Breast epithelium (tissue), 4 donors: ENCODE measurements around the gene MEF2D. TPM values are rescaled to one million over a fixed set of nuclear protein-coding genes. Genes with fewer than 3 reads are reported as not detected.

Source experiments
- DNase-seq, 2 donors: peaks; one replicate each; pipeline ENCODE4 v3.0.0-alpha.2; 2019; ENCODE audit warnings: low spot score in 2 of 2
- H3K27ac ChIP-seq, 2 donors: fragments of 200-600 bp; sonication (generic) in 1 of 2; one replicate each; pipeline ENCODE4 v1.5.1; 2016 to 2019; ENCODE audit warnings: mild to moderate bottlenecking in 1 of 2
- H3K27me3 ChIP-seq, 2 donors: fragments of 200-600 bp; sonication (generic) in 1 of 2; one replicate each; pipeline versions ENCODE4 v1.5.1 to v1.6.0; 2017 to 2019; ENCODE audit warnings: control low read depth in 1 of 2, mild to moderate bottlenecking in 1 of 2
- H3K36me3 ChIP-seq: fragments of 200-600 bp; one replicate; pipeline ENCODE4 v1.5.1; 2019
- H3K4me1 ChIP-seq, 2 donors: fragments of 200-600 bp; sonication (generic); one replicate each; pipeline ENCODE4 v1.5.1; 2016 to 2019; ENCODE audit warnings: control low read depth in 1 of 2
- H3K4me3 ChIP-seq, 3 donors: fragments of 200-600 bp; sonication (generic); 1 replicate in 2 of 3; 2 replicates in 1 of 3; pipeline ENCODE4 v1.5.1; 2016 to 2019; ENCODE audit warnings: mild to moderate bottlenecking in 3 of 3, moderate library complexity in 2 of 3
- H3K9me3 ChIP-seq, 2 donors: fragments of 200-600 bp; sonication (generic) in 1 of 2; one replicate each; pipeline ENCODE4 v1.5.1; 2016 to 2019; ENCODE audit warnings: control low read depth in 1 of 2
- CTCF ChIP-seq, 3 donors: fragments of 450-650 bp; IDR thresholded peaks; one replicate each; pipeline ENCODE4 v1.5.1; 2016 to 2017; ENCODE audit warnings: antibody characterized with exemption in 3 of 3, mild to moderate bottlenecking in 3 of 3, moderate library complexity in 3 of 3
- POLR2A ChIP-seq: fragments of 450-650 bp; IDR thresholded peaks from one replicate; pipeline ENCODE4 v1.6.1; 2016; ENCODE audit warnings: antibody characterized with exemption, mild to moderate bottlenecking, moderate library complexity
- POLR2AphosphoS5 ChIP-seq, 3 donors: sonication (generic); formaldehyde crosslinking; IDR thresholded peaks; one replicate each; pipeline ENCODE4 v1.6.1; 2017; ENCODE audit warnings: antibody characterized with exemption in 3 of 3
- intact Hi-C: fragments of 100-400 bp; cut with DNase I; formaldehyde crosslinking; loops from one replicate; pipeline ENCODE4 v1.15.1; 2023; ENCODE audit warnings: low total_unique reads
- total RNA-seq, 3 donors: library from RNA; depleted of rRNA; stranded (reverse); fragments of >200 nt; gene quantifications; one replicate each; pipeline ENCODE4 v1.1.0, GENCODE V29; 2016

The MEF2D gene
- total RNA-seq, 3 donors from 2014 or later = 25.8 to 34.9 (median 32.1) TPM

- no peak overlapping the region for H3K27ac ChIP-seq
- no peak for TF ChIP-seq CTCF (IDR thresholded peaks at IDR 0.05)
- TF ChIP-seq POLR2A = no peak
- TF ChIP-seq POLR2AphosphoS5 (IDR thresholded peaks at IDR 0.05) = no peak
- no peaks in the 10 kb centered on the region for H3K9me3 ChIP-seq
- peaks cover 11 to 74% of the 10 kb centered on the region in 2 donors for H3K27me3 ChIP-seq
- no peaks in the 10 kb centered on the region for H3K36me3 ChIP-seq
- no peak overlapping the region for H3K4me3 ChIP-seq
- DNase-seq = no peak
- intact Hi-C loops = no loop called here
- H3K4me1 ChIP-seq = peaks cover 11 to 13% of the 10 kb centered on the region in 2 donors
Observed at GRCh38 chr1:156418416-156419070, 82.0 kb downstream of the MEF2D start.

GRCh38 chr1:156417401-156418020 lies 83.1 kb downstream of the MEF2D start:
- TF ChIP-seq POLR2A (no peak), POLR2AphosphoS5 (IDR thresholded peaks at IDR 0.05) (no peak), CTCF (IDR thresholded peaks at IDR 0.05) (no peak)
- peaks cover 11 to 13% of the 10 kb centered on the region in 2 donors for H3K4me1 ChIP-seq
- H3K27ac ChIP-seq = no peak overlapping the region
- no peaks in the 10 kb centered on the region for H3K36me3 ChIP-seq
- intact Hi-C loops = no loop called here
- no peak overlapping the region for H3K4me3 ChIP-seq
- DNase-seq = no peak
- H3K27me3 ChIP-seq = peaks cover 11 to 71% of the 10 kb centered on the region in 2 donors
- no peaks in the 10 kb centered on the region for H3K9me3 ChIP-seq

GRCh38 chr1:156416993-156417392 lies 83.6 kb downstream of the MEF2D start:
- TF ChIP-seq CTCF (IDR thresholded peaks at IDR 0.05) = no peak
- no peak for TF ChIP-seq POLR2AphosphoS5 (IDR thresholded peaks at IDR 0.05)
- no peak for TF ChIP-seq POLR2A
- intact Hi-C loops = no loop called here
- Histone ChIP-seq H3K4me1 (peaks cover 11 to 13% of the 10 kb centered on the region in 2 donors), H3K9me3 (no peaks in the 10 kb centered on the region), H3K36me3 (no peaks in the 10 kb centered on the region), H3K4me3 (no peak overlapping the region), H3K27me3 (peaks cover 11 to 66% of the 10 kb centered on the region in 2 donors), H3K27ac (no peak overlapping the region)
- DNase-seq = no peak

- H3K36me3 ChIP-seq = no peaks in the 10 kb centered on the region
- H3K27ac ChIP-seq = no peak overlapping the region
- H3K4me3 ChIP-seq = no peak overlapping the region
- intact Hi-C loops = no loop called here
- no peaks in the 10 kb centered on the region for H3K9me3 ChIP-seq
- DNase-seq = no peak
- TF ChIP-seq POLR2AphosphoS5 (IDR thresholded peaks at IDR 0.05) (no peak), POLR2A (no peak), CTCF (IDR thresholded peaks at IDR 0.05) (no peak)
- peaks cover 3 to 43% of the 10 kb centered on the region in 2 donors for H3K27me3 ChIP-seq
- no peaks in the 10 kb centered on the region for H3K4me1 ChIP-seq
Observed at GRCh38 chr1:156414461-156415064, 86.0 kb downstream of the MEF2D start.

Other genes starting within 250 kb of the MEF2D start
- 10 to 100 TPM; 35.7 to 67.8 (median 54.7) TPM for gene SMG5, start 217.9 kb downstream of the MEF2D start, total RNA-seq
- 1 to 10 TPM; 1.3 to 7.8 (median 4.9) TPM for gene TMEM79, start 216.4 kb downstream of the MEF2D start, total RNA-seq
- gene GLMP, start 205.1 kb downstream of the MEF2D start, total RNA-seq = 10 to 100 TPM; 36.4 to 68.5 (median 40.2) TPM
- under 1 TPM in 1 of 3 donors, not detected in 2; 0.98 TPM for gene VHLL, start 201.5 kb downstream of the MEF2D start, total RNA-seq
- gene CCT3, start 162.5 kb downstream of the MEF2D start, total RNA-seq = 100 to 1,000 TPM; 150 to 263 (median 262) TPM
- gene TSACC, start 162.2 kb downstream of the MEF2D start, total RNA-seq = 1 to 10 TPM in 2 of 3 donors, not detected in 1; 1.4 to 1.5 TPM
- not detected for gene RHBG, start 131.6 kb downstream of the MEF2D start, total RNA-seq
- 1 to 10 TPM in 1 of 3 donors, under 1 TPM in 2; under 0.01 to 1.4 (median 0.15) TPM for gene IQGAP3, start 71.8 kb upstream of the MEF2D start, total RNA-seq
- not detected for gene TTC24, start 78.9 kb upstream of the MEF2D start, total RNA-seq
- 10 to 100 TPM; 70.4 to 90.5 (median 75.5) TPM for gene NAXE, start 91.0 kb upstream of the MEF2D start, total RNA-seq
- gene GPATCH4, start 100.7 kb upstream of the MEF2D start, total RNA-seq = 10 to 100 TPM; 20.2 to 31.1 (median 23.7) TPM
- not detected for gene HAPLN2, start 118.6 kb upstream of the MEF2D start, total RNA-seq
- under 1 TPM in 1 of 3 donors, not detected in 2; 0.44 TPM for gene BCAN, start 141.3 kb upstream of the MEF2D start, total RNA-seq
- gene NES, start 176.6 kb upstream of the MEF2D start, total RNA-seq = 10 to 100 TPM in 2 of 3 donors, 1 to 10 TPM in 1; 9.9 to 28.5 (median 14.9) TPM
- gene CRABP2, start 204.8 kb upstream of the MEF2D start, total RNA-seq = 10 to 100 TPM in 2 of 3 donors, 1 to 10 TPM in 1; 4.2 to 61.6 (median 28.2) TPM
- 10 to 100 TPM; 15.5 to 41.3 (median 30.2) TPM for gene METTL25B, start 227.7 kb upstream of the MEF2D start, total RNA-seq
- gene ISG20L2, start 228.0 kb upstream of the MEF2D start, total RNA-seq = 10 to 100 TPM; 13.6 to 25.2 (median 21.0) TPM
- gene MRPL24, start 240.3 kb upstream of the MEF2D start, total RNA-seq = 10 to 100 TPM; 36.6 to 63.9 (median 63.8) TPM